Left forelimb (tissue), 1 donor: ENCODE data around the gene RAB21.

ENCODE experiments used
- DNase-seq: peaks from one replicate; pipeline ENCODE4 v3.0.0-alpha.2; 2018; ENCODE audit warnings: low spot score

Gene RAB21

GRCh38 chr12:71754461-71755145 is at the start of gene RAB21:
Gene RAB21, plus strand, starts transcription at chr12:71754863. Its CDS starts 267 bp downstream, at chr12:71755130.
- DNase-seq = peak; percentile 98

- DNase-seq = no peak
Observed at GRCh38 chr12:71704920-71705319, 49.7 kb upstream of the RAB21 start.

- DNase-seq = no peak
Observed at GRCh38 chr12:71708658-71709057, 46.0 kb upstream of the RAB21 start.

GRCh38 chr12:71710276-71711125 is 44.2 kb upstream of the RAB21 start:
- no peak for DNase-seq

DNA sequence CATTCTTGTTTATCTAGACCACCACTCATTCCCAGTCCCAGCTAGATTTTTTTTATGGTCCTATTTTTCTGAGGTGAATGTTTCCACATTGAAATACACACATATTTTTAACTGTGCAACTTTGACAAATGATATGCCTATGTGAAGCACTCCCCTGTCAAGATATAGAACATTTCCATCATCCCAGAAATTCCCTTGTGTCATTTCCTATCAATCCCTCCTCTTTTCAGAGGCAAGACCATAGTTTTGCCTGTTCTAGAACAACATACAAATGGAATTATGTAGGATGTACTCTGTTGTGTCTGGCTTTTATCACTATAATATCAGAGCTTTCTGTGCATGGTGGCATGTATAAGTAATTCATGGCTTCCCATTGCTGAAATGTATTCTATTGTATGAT is 36.1 kb upstream of the RAB21 start:
- no peak for DNase-seq

- DNase-seq = no peak
Observed at GRCh38 chr12:71719647-71720370, 34.9 kb upstream of the RAB21 start.

GRCh38 chr12:71721783-71722505 is 32.7 kb upstream of the RAB21 start:
- DNase-seq = no peak

DNA sequence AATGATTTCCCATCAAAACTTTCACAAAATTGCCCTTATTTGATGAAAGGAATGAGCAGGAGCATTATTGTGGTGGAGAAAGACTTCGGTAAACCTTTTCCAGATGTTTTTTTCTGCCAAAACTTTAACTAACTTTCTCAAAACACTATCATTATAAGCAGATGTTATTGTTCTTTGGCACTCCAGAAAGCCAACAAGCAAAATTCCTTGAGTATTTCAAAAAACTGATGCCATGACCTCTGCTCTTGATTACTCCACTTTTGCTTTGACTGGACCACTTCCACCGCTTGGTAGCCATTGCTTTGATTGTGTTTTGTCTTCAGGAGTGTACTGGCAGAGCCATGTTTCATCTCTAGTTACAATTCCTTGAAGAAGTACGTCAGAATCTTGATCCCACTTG is 29.7 kb upstream of the RAB21 start:
- DNase-seq = no peak

DNA sequence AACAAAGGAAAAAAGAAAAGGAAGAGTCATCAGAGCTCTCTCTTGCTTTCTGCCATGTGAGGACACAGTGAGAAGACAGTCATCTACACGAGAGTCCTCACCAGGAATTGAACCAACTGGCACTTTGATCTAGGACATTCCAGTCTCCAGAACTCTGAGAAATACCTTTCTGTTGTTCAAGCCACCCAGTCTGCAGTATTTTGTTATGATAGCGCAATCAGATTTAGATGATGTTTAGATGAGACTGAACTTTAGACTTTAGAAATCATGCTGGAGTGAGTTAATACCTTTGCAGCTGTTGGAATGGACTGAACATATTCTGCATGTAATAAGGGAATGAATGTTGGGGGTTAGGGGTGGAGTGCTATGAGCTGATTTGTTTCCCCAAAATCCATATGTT is 28.1 kb upstream of the RAB21 start:
- DNase-seq = no peak

- DNase-seq = no peak
Observed at GRCh38 chr12:71727958-71728357, 26.7 kb upstream of the RAB21 start.

DNA sequence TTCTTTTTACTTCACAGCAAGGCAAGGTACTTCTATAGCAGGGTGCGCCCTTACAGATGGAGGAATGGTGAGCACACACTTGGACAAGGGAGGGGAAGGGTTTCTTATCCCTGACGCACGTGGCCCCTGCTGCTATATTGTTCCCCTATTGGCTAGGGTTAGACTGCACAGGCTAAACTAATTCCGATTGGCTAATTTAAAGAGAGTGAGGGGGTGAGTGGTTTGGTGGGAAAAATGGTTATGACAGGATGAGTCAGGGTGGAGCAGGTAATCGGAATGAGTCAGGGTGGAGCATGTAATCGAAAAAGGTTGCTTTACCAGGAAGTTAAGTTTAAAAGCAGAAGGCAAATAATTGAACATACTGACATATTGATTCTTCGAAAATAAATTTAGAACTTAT is 23.7 kb upstream of the RAB21 start:
- no peak for DNase-seq

DNA sequence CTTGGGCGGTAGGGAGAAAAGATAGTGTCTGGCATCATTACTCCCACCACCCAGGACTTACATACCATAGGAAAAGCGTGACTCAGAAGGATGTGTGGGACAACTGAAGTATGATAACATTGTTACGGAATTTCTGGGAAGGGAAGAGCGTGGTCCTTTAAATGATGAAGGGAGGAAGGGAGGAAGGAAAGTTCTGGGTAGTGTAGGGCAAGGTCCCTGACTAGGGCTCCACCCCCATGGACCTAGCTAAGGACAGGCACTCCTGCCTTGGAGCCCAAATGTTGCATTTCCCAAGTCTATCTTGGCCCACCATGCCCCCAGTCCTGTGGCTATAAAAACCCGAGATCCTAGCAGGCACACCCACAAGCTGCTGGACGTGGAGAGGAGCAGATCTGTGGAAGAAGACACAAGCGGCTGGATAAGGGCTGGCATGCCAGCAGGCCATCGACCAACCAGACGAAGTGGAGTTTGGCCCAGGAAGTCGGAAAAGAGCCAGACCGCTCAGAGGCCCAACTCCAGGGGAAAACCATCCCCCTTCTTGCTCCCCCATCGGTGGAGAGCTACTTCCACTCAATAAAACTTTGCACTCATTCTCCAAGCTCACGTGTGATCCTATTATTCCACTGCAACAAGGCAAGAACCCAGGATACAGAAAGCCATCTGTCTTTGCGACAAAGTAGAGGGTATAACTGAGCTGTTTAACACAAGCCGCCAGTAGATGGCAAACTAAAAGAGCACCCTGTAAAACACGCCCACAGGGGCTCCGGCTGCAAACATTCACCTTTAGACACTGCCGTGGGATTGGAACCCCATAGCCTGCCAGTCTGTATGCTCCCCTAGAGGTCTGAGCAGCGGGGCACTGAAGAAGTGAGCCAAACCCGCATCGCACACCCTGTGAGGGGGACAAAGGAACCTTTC is 23.0 kb upstream of the RAB21 start:
- DNase-seq = no peak

DNA sequence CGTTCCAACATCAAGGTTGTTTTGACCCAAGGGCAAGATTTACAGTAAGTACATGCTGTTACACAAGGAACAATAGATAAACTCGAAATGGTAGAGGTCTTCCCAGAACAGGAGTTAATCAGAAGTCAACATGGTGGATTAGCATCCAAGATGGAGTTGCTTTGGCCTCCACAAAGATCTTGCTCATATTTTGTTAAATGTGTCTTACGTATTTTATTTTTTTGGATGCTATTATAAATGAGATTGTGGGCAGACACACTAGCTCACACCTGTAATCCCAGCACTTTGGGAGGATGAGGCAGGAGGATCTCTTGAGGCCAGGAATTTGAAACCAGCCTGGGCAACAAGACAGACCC is 22.3 kb upstream of the RAB21 start:
- DNase-seq = no peak

DNA sequence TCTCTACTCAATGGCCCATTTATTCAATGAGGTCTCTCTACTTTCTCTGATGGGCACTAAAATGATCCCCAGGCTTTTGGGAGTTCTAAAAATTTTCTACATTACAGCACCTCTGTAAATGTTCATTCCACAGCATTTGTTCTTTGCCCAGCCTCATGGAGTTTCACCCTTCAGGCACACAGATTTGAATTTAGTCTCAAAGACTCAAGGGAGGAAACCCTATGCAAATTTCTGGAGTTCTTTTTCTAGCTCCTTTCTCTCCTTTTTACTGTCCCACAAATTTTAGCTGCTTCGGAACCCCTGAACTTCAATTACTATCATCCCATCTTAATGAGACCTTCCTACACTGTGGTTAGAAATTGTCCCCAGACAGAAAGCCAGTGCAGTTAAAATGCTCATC is 17.5 kb upstream of the RAB21 start:
- no peak for DNase-seq

DNA sequence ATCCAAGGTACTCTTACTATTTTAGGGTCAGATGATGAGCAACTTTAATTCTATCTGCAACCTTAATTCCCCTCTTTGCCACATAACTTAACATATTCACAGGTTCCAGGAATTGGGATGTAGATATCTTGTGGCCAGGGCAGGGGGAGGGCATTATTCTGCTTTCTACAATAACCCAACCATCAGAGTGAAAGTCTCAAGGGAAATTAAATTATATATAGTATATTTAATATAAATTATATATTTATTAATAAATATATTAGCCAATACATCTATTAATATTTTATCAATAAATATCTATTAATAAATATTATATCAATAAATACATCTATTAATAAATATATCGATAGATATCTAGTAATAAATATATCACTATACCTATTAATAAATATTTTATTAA is 11.7 kb upstream of the RAB21 start:
- DNase-seq = no peak

DNA sequence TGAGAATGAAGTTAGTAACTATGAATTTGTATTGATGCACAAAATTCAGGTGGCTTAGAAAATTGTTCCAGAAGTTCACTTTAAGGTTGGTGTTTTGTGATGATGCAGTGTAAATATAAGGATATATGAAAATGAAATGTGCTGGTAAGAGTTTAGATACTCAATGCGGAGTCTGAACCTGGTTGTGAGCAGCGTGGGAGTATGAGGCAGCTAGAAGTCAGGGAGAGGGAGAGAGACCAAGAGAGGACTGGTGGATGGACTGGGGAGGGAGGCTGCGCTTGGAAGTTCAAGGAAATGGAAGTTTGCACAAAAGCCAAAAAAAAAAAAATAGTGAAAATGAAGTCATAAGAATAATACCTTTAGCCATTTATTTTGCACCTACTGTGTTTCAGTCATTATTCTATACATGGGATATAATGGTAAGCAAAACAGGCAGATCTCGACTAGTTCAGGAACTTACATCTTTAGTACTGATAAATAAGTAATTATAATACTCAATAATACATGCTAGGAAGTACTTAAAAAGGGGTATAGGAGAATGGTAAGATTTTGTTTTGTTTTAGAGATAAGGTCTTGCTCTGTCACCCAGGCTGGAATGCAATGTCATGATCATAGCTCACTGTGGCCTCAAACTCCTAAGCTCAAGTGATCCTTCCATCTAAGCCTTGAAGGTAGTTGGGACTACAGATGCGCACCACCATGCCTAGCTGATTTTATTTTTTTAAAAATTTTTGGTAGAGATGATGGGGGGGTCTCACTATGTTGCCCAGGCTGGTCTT is 10.0 kb upstream of the RAB21 start:
- no peak for DNase-seq

DNA sequence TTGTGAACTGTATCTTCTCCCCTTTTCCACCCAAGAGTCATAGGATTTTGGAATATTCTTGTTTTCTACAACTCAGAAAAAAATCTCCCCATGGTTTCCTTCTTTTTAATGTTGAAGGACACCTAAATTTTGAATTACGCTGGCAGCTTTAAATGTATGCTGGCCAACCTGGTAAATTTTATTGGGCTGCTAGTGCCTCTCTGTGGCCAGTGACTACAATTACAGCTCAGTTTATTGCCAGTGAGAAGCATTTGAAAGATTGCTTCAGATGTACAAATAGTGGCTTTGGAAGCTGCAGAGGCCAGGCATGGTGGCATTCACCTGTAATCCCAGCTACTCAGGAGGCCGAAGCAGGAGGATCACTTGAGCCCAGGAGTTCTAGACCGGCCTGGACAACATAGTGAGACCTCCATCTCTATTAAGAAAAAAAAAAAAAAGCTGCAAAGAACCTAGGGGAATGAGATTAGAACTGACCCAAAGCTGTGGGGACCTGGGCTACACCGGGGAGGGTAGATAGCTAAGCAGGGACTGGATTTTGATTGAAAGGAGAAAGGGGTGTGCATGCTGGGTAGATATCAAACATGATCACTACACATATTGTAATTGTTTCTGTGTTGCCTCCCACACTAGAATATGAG is 7.6 kb upstream of the RAB21 start:
- no peak for DNase-seq

DNA sequence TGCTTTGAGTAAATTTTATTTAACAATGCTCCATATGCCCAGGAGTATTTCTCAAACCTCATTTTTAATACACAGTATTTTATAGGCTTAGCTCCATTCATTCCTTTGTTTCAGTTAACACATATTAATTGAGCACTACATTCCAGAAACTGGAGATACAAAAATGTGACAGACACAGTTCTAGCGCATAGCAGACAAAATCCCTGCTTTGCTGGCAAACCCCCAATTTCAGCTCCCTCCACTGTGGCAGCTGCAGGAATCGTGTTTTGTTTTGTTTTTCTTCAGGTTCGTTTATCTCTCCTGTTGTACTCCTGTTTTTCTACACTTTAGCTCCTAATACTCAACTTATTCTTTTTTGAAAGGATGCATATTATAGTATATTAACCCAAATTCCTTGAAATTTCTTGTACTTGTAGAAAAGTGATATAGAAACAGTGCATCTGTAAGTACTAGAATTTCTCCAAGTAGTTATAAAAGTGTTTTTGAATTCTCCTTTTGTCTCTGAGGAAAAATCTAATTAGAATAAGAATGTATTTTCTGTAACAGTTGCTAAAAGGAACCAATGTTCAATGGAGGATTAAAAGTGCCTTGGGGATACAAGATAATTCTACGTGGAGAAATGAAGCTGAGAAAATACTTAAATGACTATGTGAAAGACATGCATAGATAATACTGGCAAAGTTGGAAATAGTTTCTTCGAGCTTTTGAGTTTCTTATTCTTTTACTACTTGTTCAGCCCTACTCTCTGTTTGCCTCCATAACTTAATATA is 6.4 kb upstream of the RAB21 start:
- no peak for DNase-seq

DNA sequence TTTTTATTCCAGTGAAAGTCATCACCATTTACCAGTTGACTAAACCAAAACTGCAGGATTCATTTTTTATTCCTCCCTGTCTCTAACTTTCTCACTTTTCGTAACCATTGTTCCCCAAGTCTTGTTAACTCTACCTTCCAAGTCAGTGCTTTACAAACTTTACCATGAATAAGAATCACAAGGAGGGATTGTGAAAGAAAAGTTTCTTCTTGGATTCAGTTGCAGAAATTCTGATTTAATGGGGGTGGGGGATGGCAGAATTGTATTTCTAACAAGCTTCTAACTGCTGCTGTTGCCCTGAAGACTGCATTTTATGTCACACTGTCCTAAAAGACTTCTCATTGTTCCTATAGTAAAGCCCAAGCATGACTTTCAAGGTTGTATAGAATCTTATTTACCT is 5.0 kb upstream of the RAB21 start:
- DNase-seq = no peak
